GM23248 (cell line): ENCODE results near the gene ARAP1.

ENCODE experiments used
- EZH2 ChIP-seq: fragments of 200-600 bp; sonication (generic); IDR thresholded peaks from 2 replicates; pipeline ENCODE4 v1.6.1; 2018; ENCODE audit warnings: antibody characterized with exemption, mild to moderate bottlenecking; ENCODE audit not compliant: insufficient read depth, poor library complexity, severe bottlenecking
- EZH2phosphoT487 ChIP-seq: fragments of 200-600 bp; sonication (generic); IDR thresholded peaks from 2 replicates; pipeline ENCODE4 v1.6.1; 2018; ENCODE audit warnings: antibody characterized with exemption, moderate library complexity, mild to moderate bottlenecking, low read depth; ENCODE audit not compliant: insufficient read depth

DNA sequence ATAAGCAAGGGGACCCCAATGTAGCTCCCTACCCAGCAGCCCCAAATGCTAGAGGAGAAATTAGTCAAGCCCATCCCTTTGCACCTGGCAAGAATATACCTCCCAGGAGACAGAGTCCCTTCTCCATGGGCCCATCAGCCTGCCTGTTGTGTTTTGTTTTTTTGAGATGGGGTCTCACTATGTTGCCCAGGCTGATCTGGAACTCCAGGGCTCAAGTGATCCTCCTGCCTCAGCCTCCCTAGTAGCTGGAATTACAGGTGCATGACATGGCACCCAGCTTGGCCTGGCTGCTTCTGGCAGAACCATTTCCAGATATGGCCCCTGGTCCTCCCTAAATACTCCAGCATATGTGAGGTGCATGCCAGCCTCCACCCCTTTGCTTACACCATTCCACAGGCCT, 100.1 kb downstream of the ARAP1 start:
- TF ChIP-seq EZH2 = no peak
- no peak for TF ChIP-seq EZH2phosphoT487
